ENCODE data around the gene CDH23. TPM values are rescaled to one million over a fixed set of nuclear protein-coding genes. Genes with fewer than 3 reads are reported as not detected.
A peak's percentile ranks its signal among the peaks of the same experiment; 100 is the strongest.

Gene CDH23
- total and polyA plus RNA-seq, 9 of the 15 experiments (the other 6 are each of a cell fraction or from before 2014, with no cell fraction given), result 0.18 to 1.2 (median 0.47) TPM

DNA sequence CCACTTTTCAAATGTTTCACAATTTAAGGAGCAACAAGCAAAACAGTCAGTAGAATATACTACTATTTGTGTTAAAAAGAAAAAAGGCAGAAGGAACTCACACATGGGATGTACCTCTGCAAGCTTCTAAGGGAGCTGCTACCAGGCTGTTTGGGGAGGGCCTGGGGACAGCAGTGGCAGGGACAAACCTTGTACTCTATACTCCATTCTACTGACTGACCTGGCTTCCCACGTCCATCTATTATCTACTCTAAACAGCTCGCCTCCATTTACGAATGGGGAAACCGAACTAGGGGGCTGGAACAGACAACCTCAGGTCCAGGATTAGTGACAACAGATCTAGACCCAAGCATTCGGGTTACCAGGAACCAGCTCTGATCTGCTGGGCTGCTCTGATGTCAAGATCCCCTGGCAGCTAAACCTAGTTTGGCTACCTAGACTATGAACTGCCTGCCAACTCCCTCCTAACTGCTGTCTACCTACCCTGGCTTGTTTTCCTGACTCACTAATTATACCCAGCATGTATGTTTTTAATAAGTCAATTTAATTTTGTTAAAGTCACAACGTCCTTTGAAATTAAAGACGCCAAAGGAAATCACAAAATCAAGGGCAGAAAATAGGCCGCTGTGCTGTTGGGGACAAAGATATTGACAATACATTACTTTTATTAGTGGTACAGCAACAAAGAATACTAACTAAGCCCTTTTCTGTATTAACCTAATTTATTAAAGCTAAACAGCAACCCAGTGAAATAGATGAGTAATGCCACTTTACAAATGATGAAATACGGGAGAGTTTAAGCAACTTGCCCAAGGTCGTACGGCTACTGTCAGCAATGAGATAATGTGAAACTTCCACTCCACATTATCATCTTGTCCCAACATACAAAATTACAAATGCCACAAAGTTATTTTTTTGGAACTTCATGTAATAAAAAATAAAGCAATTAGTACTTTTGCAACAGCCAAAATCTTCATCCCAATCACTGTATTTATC, 449.0 kb downstream of the CDH23 start (continued):
- TF ChIP-seq, protein P1, sequence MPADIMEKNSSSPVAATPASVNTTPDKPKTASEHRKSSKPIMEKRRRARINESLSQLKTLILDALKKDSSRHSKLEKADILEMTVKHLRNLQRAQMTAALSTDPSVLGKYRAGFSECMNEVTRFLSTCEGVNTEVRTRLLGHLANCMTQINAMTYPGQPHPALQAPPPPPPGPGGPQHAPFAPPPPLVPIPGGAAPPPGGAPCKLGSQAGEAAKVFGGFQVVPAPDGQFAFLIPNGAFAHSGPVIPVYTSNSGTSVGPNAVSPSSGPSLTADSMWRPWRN (IDR thresholded peaks at IDR 0.05; ENCODE audit: low read depth), result no peak
- no peak for TF ChIP-seq ZBTB17 (CRISPR knock-in tag; IDR thresholded peaks at IDR 0.05)
- TF ChIP-seq, protein P2, sequence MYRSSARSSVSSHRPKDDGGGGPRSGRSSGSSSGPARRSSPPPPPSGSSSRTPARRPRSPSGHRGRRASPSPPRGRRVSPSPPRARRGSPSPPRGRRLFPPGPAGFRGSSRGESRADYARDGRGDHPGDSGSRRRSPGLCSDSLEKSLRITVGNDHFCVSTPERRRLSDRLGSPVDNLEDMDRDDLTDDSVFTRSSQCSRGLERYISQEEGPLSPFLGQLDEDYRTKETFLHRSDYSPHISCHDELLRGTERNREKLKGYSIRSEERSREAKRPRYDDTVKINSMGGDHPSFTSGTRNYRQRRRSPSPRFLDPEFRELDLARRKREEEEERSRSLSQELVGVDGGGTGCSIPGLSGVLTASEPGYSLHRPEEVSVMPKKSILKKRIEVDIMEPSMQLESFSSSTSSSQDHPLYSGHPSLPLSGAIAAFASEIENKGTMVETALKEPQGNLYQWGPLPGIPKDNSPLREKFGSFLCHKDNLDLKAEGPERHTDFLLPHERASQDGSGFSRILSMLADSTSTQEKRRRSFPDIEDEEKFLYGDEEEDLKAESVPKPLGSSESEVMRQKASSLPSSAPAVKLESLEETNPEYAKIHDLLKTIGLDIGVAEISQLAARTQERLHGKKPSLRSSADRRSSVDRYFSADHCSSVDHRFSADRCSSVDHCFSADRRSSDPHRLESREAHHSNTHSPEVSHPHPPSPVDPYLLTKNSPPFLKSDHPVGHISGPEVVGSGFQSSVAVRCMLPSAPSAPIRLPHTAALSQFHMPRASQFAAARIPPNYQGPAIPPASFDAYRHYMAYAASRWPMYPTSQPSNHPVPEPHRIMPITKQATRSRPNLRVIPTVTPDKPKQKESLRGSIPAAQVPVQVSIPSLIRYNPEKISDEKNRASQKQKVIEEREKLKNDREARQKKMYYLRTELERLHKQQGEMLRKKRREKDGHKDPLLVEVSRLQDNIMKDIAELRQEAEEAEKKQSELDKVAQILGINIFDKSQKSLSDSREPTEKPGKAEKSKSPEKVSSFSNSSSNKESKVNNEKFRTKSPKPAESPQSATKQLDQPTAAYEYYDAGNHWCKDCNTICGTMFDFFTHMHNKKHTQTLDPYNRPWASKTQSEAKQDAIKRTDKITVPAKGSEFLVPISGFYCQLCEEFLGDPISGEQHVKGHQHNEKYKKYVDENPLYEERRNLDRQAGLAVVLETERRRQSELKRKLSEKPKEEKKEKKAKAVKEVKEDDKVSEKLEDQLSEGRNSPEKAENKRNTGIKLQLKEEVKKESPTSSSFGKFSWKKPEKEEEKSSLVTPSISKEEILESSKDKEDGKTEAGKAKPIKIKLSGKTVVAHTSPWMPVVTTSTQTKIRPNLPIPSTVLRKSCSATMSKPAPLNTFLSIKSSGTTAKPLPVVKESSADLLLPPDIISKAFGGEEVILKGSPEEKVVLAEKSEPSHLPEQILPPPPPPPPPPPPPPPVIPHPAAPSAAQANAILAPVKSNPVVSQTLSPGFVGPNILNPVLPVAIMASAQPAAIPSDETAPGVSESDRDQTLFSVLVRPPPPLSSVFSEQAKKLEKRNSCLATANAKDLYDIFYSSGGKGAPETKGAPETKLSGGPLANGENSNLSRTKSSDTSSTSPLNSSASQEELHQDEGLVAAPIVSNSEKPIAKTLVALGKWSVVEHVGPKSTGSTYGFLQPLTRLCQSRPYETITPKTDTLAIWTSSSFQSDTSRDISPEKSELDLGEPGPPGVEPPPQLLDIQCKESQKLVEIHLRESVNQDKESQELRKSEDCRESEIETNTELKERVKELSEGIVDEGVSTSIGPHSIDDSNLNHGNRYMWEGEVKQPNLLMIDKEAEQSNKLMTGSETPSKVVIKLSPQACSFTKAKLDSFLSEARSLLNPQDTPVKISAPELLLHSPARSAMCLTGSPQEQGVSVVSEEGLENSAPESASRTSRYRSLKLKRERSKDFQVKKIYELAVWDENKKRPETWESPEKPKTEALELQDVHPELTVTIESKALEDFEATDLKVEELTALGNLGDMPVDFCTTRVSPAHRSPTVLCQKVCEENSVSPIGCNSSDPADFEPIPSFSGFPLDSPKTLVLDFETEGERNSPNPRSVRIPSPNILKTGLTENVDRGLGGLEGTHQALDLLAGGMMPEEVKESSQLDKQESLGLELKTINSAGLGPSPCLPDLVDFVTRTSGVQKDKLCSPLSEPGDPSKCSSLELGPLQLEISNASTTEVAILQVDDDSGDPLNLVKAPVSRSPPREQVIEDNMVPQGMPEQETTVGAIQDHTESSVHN (IDR thresholded peaks at IDR 0.05; ENCODE audit: borderline replicate concordance in 1 of 2, low read depth in 1 of 2), result no peak
- TF ChIP-seq CEBPB (tag; IDR thresholded peaks at IDR 0.05), result 0 out of 2 replicates have a peak, but pooled peaks have one; percentile 34
- TF ChIP-seq ZC3H11A (IDR thresholded peaks at IDR 0.05; ENCODE audit: low read depth, low read length), result no peak
- TF ChIP-seq MIER1 (IDR thresholded peaks at IDR 0.05; ENCODE audit: low read depth), result no peak
- TF ChIP-seq PURB (CRISPR knock-in tag; IDR thresholded peaks at IDR 0.05; ENCODE audit: low read depth), result no peak
- TF ChIP-seq CEBPG (CRISPR knock-in tag; IDR thresholded peaks at IDR 0.05), result no peak
- TF ChIP-seq CEBPG (tag; conservative IDR thresholded peaks at IDR 0.05 in 1 of 2, IDR thresholded peaks at IDR 0.05 in 1 of 2), result 0 out of 4 replicates have a peak, but pooled peaks of 1 of the 2 experiments have one; percentile 12
- TF ChIP-seq, protein P3, sequence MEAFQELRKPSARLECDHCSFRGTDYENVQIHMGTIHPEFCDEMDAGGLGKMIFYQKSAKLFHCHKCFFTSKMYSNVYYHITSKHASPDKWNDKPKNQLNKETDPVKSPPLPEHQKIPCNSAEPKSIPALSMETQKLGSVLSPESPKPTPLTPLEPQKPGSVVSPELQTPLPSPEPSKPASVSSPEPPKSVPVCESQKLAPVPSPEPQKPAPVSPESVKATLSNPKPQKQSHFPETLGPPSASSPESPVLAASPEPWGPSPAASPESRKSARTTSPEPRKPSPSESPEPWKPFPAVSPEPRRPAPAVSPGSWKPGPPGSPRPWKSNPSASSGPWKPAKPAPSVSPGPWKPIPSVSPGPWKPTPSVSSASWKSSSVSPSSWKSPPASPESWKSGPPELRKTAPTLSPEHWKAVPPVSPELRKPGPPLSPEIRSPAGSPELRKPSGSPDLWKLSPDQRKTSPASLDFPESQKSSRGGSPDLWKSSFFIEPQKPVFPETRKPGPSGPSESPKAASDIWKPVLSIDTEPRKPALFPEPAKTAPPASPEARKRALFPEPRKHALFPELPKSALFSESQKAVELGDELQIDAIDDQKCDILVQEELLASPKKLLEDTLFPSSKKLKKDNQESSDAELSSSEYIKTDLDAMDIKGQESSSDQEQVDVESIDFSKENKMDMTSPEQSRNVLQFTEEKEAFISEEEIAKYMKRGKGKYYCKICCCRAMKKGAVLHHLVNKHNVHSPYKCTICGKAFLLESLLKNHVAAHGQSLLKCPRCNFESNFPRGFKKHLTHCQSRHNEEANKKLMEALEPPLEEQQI (IDR thresholded peaks at IDR 0.05), result 0 out of 2 replicates have a peak, but pooled peaks have one; percentile 17
- TF ChIP-seq TFAM (CRISPR knock-in tag; conservative IDR thresholded peaks at IDR 0.05), result no peak
- TF ChIP-seq, protein P4, sequence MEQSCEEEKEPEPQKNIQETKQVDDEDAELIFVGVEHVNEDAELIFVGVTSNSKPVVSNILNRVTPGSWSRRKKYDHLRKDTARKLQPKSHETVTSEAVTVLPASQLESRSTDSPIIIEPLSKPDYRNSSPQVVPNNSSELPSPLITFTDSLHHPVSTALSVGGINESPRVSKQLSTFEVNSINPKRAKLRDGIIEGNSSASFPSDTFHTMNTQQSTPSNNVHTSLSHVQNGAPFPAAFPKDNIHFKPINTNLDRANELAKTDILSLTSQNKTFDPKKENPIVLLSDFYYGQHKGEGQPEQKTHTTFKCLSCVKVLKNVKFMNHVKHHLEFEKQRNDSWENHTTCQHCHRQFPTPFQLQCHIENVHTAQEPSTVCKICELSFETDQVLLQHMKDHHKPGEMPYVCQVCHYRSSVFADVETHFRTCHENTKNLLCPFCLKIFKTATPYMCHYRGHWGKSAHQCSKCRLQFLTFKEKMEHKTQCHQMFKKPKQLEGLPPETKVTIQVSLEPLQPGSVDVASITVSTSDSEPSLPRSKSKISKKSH (CRISPR knock-in tag; IDR thresholded peaks at IDR 0.05), result no peak
- TF ChIP-seq TRIM28 (IDR thresholded peaks at IDR 0.05), result peak; percentile 66; the same call in 1 of the 2 replicates
